Activated T-helper 2 cell treated with anti-CD3 and anti-CD28 coated beads, Interferon-gamma antibody, Interleukin-2, Interleukin-4, amounts not matched to agents 10 μg/mL and 5 μg/mL and 100 μg/mL, durations not matched to agents 14 hours and 24 hours and 36 hours (primary cell): ENCODE results near the gene NTNG2. TPM values are rescaled to one million over a fixed set of nuclear protein-coding genes. Genes with fewer than 3 reads are reported as not detected.

ENCODE experiments used
- DNase-seq: peaks from one replicate; pipeline ENCODE4 v3.0.0; 2021; ENCODE audit warnings: low spot score
- H3K27ac Mint-ChIP-seq: one replicate; pipeline ENCODE4 v1.8.0; 2021; ENCODE audit warnings: mixed read lengths
- H3K27me3 Mint-ChIP-seq: one replicate; pipeline ENCODE4 v1.8.0; 2021; ENCODE audit warnings: low read depth, mixed read lengths
- H3K36me3 Mint-ChIP-seq: one replicate; pipeline ENCODE4 v1.8.0; 2021; ENCODE audit warnings: low read depth, mixed read lengths
- H3K4me1 Mint-ChIP-seq: one replicate; pipeline ENCODE4 v1.8.0; 2021; ENCODE audit warnings: low read depth, mixed read lengths
- H3K4me3 Mint-ChIP-seq: one replicate; pipeline ENCODE4 v1.8.0; 2021; ENCODE audit warnings: low read depth, mild to moderate bottlenecking, moderate library complexity, mixed read lengths
- H3K9me3 Mint-ChIP-seq: one replicate; pipeline ENCODE4 v1.8.0; 2021; ENCODE audit warnings: mixed read lengths
- intact Hi-C: fragments of 100-400 bp; cut with micrococcal nuclease; formaldehyde crosslinking; loops from one replicate; pipeline ENCODE4 v1.15.1; 2023
- total RNA-seq: library from RNA; stranded (reverse); gene quantifications from 2 replicates; pipeline ENCODE4 v1.2.3, GENCODE V29; 2022

Gene NTNG2
- total RNA-seq, 1 donor from 2014 or later: 5.2 TPM

- Mint-ChIP-seq H3K27ac (no peak overlapping the region), H3K27me3 (peaks cover 53% of the 10 kb centered on the region), H3K36me3 (no peaks in the 10 kb centered on the region)
These were observed 26.4 kb upstream of the NTNG2 start for GRCh38 chr9:132135456-132135855.

GRCh38 chr9:132136151-132136780 lies 25.6 kb upstream of the NTNG2 start:
- Mint-ChIP-seq H3K4me1 (peaks cover 2% of the 10 kb centered on the region), H3K27ac (no peak overlapping the region), H3K36me3 (no peaks in the 10 kb centered on the region), H3K4me3 (no peak overlapping the region), H3K9me3 (no peaks in the 10 kb centered on the region), H3K27me3 (peaks cover 53% of the 10 kb centered on the region)
- DNase-seq: no peak
- intact Hi-C loops: no loop called here

More at GRCh38 chr9:132135456-132135855, 26.4 kb upstream of the NTNG2 start:
- H3K4me1 Mint-ChIP-seq: no peaks in the 10 kb centered on the region
- no peaks in the 10 kb centered on the region for H3K9me3 Mint-ChIP-seq
- no peak for DNase-seq
- intact Hi-C loops: no loop called here
- H3K4me3 Mint-ChIP-seq: no peak overlapping the region

- no peak for DNase-seq
- no peaks in the 10 kb centered on the region for H3K9me3 Mint-ChIP-seq
- peaks cover 51% of the 10 kb centered on the region for H3K27me3 Mint-ChIP-seq
- no peaks in the 10 kb centered on the region for H3K36me3 Mint-ChIP-seq
- intact Hi-C loops: no loop called here
- H3K4me1 Mint-ChIP-seq: peaks cover 20% of the 10 kb centered on the region
- H3K4me3 Mint-ChIP-seq: peak overlapping the region; percentile 43
- no peak overlapping the region for H3K27ac Mint-ChIP-seq
These were observed 20.4 kb upstream of the NTNG2 start for GRCh38 chr9:132141344-132141947.

- intact Hi-C loops: no loop called here
- Mint-ChIP-seq H3K9me3 (no peaks in the 10 kb centered on the region), H3K36me3 (no peaks in the 10 kb centered on the region), H3K4me3 (no peak overlapping the region), H3K27ac (no peak overlapping the region), H3K4me1 (peaks cover 20% of the 10 kb centered on the region), H3K27me3 (peaks cover 51% of the 10 kb centered on the region)
- DNase-seq: no peak
These were observed 19.8 kb upstream of the NTNG2 start for GRCh38 chr9:132141948-132142594.

- no peak overlapping the region for H3K4me3 Mint-ChIP-seq
- no peak for DNase-seq
- no peaks in the 10 kb centered on the region for H3K9me3 Mint-ChIP-seq
- H3K27ac Mint-ChIP-seq: no peak overlapping the region
- intact Hi-C loops: no loop called here
- no peaks in the 10 kb centered on the region for H3K36me3 Mint-ChIP-seq
- peaks cover 43% of the 10 kb centered on the region for H3K27me3 Mint-ChIP-seq
- peaks cover 24% of the 10 kb centered on the region for H3K4me1 Mint-ChIP-seq
These were observed 18.9 kb upstream of the NTNG2 start for GRCh38 chr9:132142924-132143323.

GRCh38 chr9:132143359-132143758 lies 18.5 kb upstream of the NTNG2 start:
- DNase-seq: no peak
- no peak overlapping the region for H3K4me3 Mint-ChIP-seq
- H3K9me3 Mint-ChIP-seq: no peaks in the 10 kb centered on the region
- H3K4me1 Mint-ChIP-seq: peaks cover 25% of the 10 kb centered on the region
- intact Hi-C loops: no loop called here
- no peak overlapping the region for H3K27ac Mint-ChIP-seq
- H3K27me3 Mint-ChIP-seq: peaks cover 43% of the 10 kb centered on the region
- H3K36me3 Mint-ChIP-seq: no peaks in the 10 kb centered on the region

GRCh38 chr9:132144708-132145365 lies 17.0 kb upstream of the NTNG2 start:
- no peak for DNase-seq
- Mint-ChIP-seq H3K36me3 (no peaks in the 10 kb centered on the region), H3K27me3 (peaks cover 44% of the 10 kb centered on the region), H3K9me3 (no peaks in the 10 kb centered on the region), H3K4me1 (peaks cover 25% of the 10 kb centered on the region), H3K27ac (peak overlapping the region; percentile 73), H3K4me3 (peak overlapping the region; percentile 22)
- intact Hi-C loops: loop anchor here (1.0 to 5.0 kb wide), 2 partner anchors 138 to 298 kb away; no protein-coding TSS in a partner anchor

- H3K4me1 Mint-ChIP-seq: peaks cover 25% of the 10 kb centered on the region
- H3K36me3 Mint-ChIP-seq: no peaks in the 10 kb centered on the region
- H3K27me3 Mint-ChIP-seq: peaks cover 37% of the 10 kb centered on the region
- H3K4me3 Mint-ChIP-seq: no peak overlapping the region
- H3K9me3 Mint-ChIP-seq: no peaks in the 10 kb centered on the region
- H3K27ac Mint-ChIP-seq: no peak overlapping the region
- no peak for DNase-seq
- intact Hi-C loops: loop anchor here (5.0 kb wide), 1 partner anchor 299 kb away; no protein-coding TSS in a partner anchor
These were observed 15.8 kb upstream of the NTNG2 start for GRCh38 chr9:132146039-132146438.

GRCh38 chr9:132146575-132146974 lies 15.3 kb upstream of the NTNG2 start:
- peaks cover 21% of the 10 kb centered on the region for H3K4me1 Mint-ChIP-seq
- H3K27ac Mint-ChIP-seq: no peak overlapping the region
- H3K9me3 Mint-ChIP-seq: no peaks in the 10 kb centered on the region
- intact Hi-C loops: loop anchor here (5.0 kb wide), 1 partner anchor 299 kb away; no protein-coding TSS in a partner anchor
- no peak overlapping the region for H3K4me3 Mint-ChIP-seq
- H3K27me3 Mint-ChIP-seq: peaks cover 32% of the 10 kb centered on the region
- DNase-seq: no peak
- H3K36me3 Mint-ChIP-seq: no peaks in the 10 kb centered on the region

GRCh38 chr9:132147331-132147730 lies 14.5 kb upstream of the NTNG2 start:
- Mint-ChIP-seq H3K36me3 (no peaks in the 10 kb centered on the region), H3K9me3 (no peaks in the 10 kb centered on the region), H3K4me1 (peaks cover 14% of the 10 kb centered on the region), H3K27ac (no peak overlapping the region), H3K27me3 (peaks cover 26% of the 10 kb centered on the region), H3K4me3 (no peak overlapping the region)
- DNase-seq: no peak
- intact Hi-C loops: loop anchor here (1.0 to 5.0 kb wide), 2 partner anchors 14 to 300 kb away; no protein-coding TSS in a partner anchor

- H3K4me3 Mint-ChIP-seq: no peak overlapping the region
- intact Hi-C loops: loop anchor here (1.0 to 5.0 kb wide), 2 partner anchors 13 to 301 kb away; no protein-coding TSS in a partner anchor
- no peaks in the 10 kb centered on the region for H3K36me3 Mint-ChIP-seq
- H3K9me3 Mint-ChIP-seq: no peaks in the 10 kb centered on the region
- no peak for DNase-seq
- peaks cover 14% of the 10 kb centered on the region for H3K4me1 Mint-ChIP-seq
- peaks cover 25% of the 10 kb centered on the region for H3K27me3 Mint-ChIP-seq
- no peak overlapping the region for H3K27ac Mint-ChIP-seq
These were observed 14.0 kb upstream of the NTNG2 start for GRCh38 chr9:132147839-132148238.

GRCh38 chr9:132150256-132150655 lies 11.6 kb upstream of the NTNG2 start:
- H3K4me1 Mint-ChIP-seq: peaks cover 6% of the 10 kb centered on the region
- no peak overlapping the region for H3K27ac Mint-ChIP-seq
- H3K9me3 Mint-ChIP-seq: no peaks in the 10 kb centered on the region
- intact Hi-C loops: no loop called here
- no peak overlapping the region for H3K4me3 Mint-ChIP-seq
- H3K27me3 Mint-ChIP-seq: peaks cover 32% of the 10 kb centered on the region
- H3K36me3 Mint-ChIP-seq: no peaks in the 10 kb centered on the region
- no peak for DNase-seq
